GM12872 (cell line): ENCODE measurements around the gene SKIC8.
A peak's percentile ranks its signal among the peaks of the same experiment; 100 is the strongest.

Source experiments
- CTCF ChIP-seq: IDR thresholded peaks from 3 replicates; pipeline ENCODE4 v1.5.1; 2011; ENCODE audit warnings: low read depth, mild to moderate bottlenecking, low read length, moderate library complexity; ENCODE audit not compliant: insufficient read depth

SKIC8 gene

DNA sequence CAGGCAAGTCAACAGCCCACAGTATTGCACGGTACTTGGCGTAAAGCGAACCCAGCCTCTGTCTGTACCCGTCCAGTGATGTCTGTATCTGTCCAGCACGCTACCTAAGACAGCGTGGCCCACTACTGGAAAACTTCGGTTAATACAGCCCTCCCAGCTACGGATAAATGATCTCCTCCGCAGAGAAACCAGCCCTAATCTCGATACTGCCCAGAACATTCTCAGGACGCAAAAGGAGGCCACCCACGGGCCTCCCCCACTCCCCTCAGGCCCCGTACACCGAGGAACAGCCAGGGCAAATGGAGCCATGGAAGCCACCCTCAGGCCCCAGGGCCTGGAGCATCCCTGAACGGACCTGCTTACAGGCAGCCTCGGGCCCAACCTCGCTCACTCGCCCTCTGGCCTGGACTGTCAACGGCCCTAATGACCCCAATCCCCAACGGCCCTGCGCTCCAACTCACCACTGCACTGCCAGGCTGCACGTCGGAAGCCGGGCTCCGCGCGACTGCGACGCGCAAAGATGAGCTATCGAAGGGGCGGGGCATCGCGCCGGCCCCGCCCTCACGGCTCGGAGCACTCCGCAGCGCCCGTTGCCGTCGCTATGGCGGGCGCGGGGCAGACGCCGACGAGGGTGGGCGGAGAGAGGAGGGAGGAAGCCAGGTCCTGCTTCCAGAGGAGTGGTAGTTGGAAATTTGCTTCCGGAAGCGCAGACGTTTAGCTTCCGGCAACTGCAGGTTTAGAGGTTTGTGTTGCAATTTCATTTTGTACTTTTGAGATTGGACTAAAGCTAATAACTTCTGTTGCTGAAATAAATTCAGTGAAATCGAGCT lies at the start of gene SKIC8:
Gene SKIC8, minus strand, starts transcription at position 509 of the 830 bp plus-strand sequence. CDS start 3,923 bp downstream, outside the sequence.
- 0 out of 3 replicates have a peak, but pooled peaks have one; percentile 1 for TF ChIP-seq CTCF

DNA sequence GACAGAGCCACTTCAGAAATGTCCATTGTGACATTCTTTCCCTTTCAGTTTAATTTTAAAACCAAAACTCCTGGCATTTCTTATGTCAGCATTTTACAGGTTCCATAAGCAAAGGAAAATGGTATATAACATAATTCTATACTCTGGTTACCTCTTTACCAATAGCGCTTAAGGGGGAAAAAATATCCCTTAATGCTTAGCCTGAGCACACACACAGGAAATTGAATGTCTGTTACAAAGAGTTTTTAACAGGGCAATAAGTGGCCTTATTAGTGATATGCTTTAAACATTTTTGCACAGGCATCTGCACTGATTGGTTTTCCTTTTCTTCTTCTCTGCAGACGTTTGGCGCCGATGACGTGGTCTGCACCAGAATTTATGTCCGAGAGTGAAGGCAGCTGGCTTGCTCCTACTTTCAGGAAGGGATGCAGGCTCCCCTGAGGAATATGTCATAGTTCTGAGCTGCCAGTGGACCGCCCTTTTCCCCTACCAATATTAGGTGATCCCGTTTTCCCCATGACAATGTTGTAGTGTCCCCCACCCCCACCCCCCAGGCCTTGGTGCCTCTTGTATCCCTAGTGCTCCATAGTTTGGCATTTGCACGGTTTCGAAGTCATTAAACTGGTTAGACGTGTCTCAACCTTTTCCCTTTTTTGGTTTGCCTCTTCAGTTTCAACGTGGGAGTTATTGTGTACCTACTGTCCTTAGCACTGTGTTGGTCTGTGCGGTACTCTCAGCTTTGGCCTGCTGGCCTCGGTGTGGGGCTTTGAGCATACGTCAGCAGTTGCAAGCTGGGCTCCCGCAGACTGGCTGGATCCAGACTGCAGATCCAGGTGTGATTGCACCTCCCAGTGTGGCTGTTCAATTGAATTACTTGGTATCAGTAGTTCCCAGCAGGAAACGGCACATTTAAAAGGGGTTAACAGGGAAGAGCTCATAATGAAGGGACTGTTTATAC lies 48.5 kb upstream of the SKIC8 start:
- TF ChIP-seq CTCF = no peak

DNA sequence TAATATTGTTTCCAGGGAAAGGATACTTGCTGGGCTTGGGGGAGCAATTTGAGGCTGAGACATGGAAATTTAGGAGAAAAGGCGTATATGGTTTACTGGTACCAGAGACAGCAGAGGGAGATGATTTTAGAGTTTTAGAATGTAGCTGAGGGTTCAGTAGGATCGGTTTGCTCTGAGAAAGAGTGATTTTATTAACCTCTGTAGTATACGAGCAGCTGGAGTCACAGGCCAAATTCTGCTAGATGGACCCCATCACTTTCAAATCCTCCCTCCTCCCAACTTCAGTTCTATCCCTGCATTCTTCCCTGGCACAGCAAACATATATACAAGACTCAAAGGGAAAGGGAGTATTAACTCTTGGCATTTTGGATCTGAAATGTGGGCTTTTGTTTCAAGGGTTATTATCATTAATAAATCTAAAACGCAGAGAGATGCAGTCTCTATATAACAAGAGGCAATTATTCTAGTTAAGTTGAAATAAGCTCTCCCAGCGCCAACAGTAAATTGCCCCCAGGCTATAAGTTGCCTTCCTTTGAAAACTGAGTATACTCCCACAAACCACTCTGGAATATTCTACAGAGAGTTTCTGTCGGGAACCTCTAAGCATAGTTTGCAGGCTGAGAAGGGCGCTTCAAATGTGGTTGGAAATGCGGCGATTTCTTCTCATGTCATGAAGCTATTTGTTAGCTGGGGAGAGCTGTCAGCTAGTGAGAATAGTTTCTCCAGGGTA lies 46.2 kb upstream of the SKIC8 start:
- TF ChIP-seq CTCF = no peak

- TF ChIP-seq CTCF = no peak
These were observed 44.1 kb upstream of the SKIC8 start for GRCh38 chr15:78343276-78344060.

GRCh38 chr15:78342021-78342420 lies 42.6 kb upstream of the SKIC8 start:
- TF ChIP-seq CTCF = no peak

DNA sequence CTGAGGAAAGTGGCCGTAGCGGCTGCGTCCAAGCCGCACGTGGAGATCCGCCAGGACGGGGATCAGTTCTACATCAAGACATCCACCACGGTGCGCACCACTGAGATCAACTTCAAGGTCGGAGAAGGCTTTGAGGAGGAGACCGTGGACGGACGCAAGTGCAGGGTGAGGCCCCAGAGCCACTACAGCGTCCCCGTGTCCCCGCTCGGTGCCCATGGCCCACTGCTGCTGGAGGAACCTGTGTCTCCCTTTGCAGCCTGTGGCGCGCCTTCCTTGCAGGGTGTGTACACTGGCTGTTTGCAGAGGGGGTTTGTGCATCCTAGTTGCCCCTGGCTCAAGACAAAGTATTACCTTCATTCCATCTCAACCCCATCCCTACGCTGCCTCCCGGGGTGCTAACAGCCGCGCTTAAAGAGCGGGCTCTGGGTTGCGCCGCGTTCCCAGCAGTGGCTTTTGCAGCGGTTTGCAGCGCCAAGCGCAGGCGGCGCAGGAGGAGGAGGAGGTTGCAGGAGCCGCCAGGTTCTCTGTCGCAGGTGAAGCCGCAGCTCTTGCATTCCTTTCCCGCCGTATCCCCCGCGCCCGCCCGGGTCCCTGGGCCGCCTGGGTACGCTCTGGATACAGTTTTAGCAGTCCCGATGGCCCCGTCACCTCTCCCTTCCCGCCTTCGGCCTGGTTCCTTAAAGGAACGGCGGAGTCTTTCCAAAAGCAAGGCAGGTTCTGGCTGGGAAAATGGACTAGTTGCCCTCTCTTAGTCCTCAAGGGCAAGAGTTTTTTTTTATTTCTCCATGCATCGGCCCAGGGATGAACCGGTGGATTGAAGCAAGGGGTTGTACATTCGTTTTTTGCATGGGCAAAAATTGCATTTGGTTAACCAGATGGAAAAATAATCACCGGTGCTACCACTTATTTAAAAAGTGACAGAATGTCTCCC lies 41.9 kb upstream of the SKIC8 start:
- TF ChIP-seq CTCF = no peak
